IMR-90 (cell line): ENCODE results near the gene GH2. TPM values are rescaled to one million over a fixed set of nuclear protein-coding genes. Genes with fewer than 3 reads are reported as not detected.

Source experiments
- ATAC-seq: fragments of 200-7000 bp; cut with Tn5 transposase; 2 replicates; pipeline ENCODE4 v1.9.1; 2020; ENCODE audit warnings: low read depth, mild to moderate bottlenecking, moderate library complexity
- BruUV-seq: library from RNA; stranded (reverse); fragments of 400-500 nt; replicated peaks from 2 replicates; lab custom pipeline; 2021; lab: Mats Ljungman, UMichigan
- CTCF ChIA-PET: fragments of 300-600 bp; formaldehyde crosslinking; extraction: SDS; loops from one replicate; lab custom pipeline; 2021; ENCODE audit warnings: antibody characterized with exemption; lab: Yijun Ruan, JAX
- POLR2A ChIA-PET: fragments of 300-600 bp; sonication (Branson Sonifier 250); formaldehyde crosslinking; loops from one replicate; lab custom pipeline; 2022; ENCODE audit warnings: antibody characterized with exemption; ENCODE audit not compliant: unreplicated experiment; lab: Charles Lee
- DNase-seq: peaks from one replicate; pipeline ENCODE4 v3.0.0; 2013
- H2AFZ ChIP-seq: replicated peaks from 2 replicates; pipeline ENCODE3; 2013; ENCODE audit warnings: low read length, mild to moderate bottlenecking; ENCODE audit not compliant: poor library complexity
- H2AK5ac ChIP-seq: 2 replicates; pipeline ENCODE4 v1.6.1; 2013; ENCODE audit warnings: low read depth, low read length, inconsistent platforms
- H2AK9ac ChIP-seq: replicated peaks from 2 replicates; pipeline ENCODE3; 2013; ENCODE audit warnings: mild to moderate bottlenecking, low read depth, low read length, moderate library complexity; ENCODE audit not compliant: poor library complexity
- H2BK120ac ChIP-seq: 2 replicates; pipeline ENCODE4 v1.6.1; 2013; ENCODE audit warnings: low read depth, low read length, inconsistent platforms
- H2BK15ac ChIP-seq: 3 replicates; pipeline ENCODE4 v1.6.1; 2013; ENCODE audit warnings: low read depth, low read length, inconsistent platforms
- H2BK20ac ChIP-seq: 2 replicates; pipeline ENCODE4 v1.6.1; 2013; ENCODE audit warnings: low read depth, mild to moderate bottlenecking, inconsistent platforms, low read length, moderate library complexity
- H2BK5ac ChIP-seq: 2 replicates; pipeline ENCODE4 v1.6.1; 2013; ENCODE audit warnings: mild to moderate bottlenecking, low read depth, low read length, inconsistent platforms; ENCODE audit not compliant: poor library complexity, severe bottlenecking
- H3K14ac ChIP-seq: replicated peaks from 2 replicates; pipeline ENCODE4 v1.6.1; 2013; ENCODE audit warnings: low read depth, low read length, inconsistent platforms
- H3K18ac ChIP-seq: 2 replicates; pipeline ENCODE4 v1.6.1; 2013; ENCODE audit warnings: low read depth, low read length, control low read depth
- H3K23ac ChIP-seq: 2 replicates; pipeline ENCODE4 v1.6.1; 2013; ENCODE audit warnings: low read depth, low read length, inconsistent platforms
- H3K27ac ChIP-seq: 2 replicates; pipeline ENCODE4 v1.5.1; 2013; ENCODE audit warnings: mild to moderate bottlenecking, control low read depth, low read length; ENCODE audit not compliant: insufficient read depth
- H3K27me3 ChIP-seq: 2 replicates; pipeline ENCODE4 v1.6.1; 2013; ENCODE audit warnings: low read length; ENCODE audit not compliant: control insufficient read depth, insufficient read depth
- H3K36me3 ChIP-seq: 2 replicates; pipeline ENCODE4 v1.6.1; 2013; ENCODE audit warnings: low read length, mixed read lengths; ENCODE audit not compliant: control insufficient read depth, insufficient read depth
- H3K4ac ChIP-seq: 2 replicates; pipeline ENCODE4 v1.6.1; 2013; ENCODE audit warnings: low read depth, low read length, inconsistent platforms
- H3K4me1 ChIP-seq: 2 replicates; pipeline ENCODE4 v1.6.1; 2013; ENCODE audit warnings: low read length, mixed read lengths; ENCODE audit not compliant: control insufficient read depth, insufficient read depth
- H3K4me2 ChIP-seq: 2 replicates; pipeline ENCODE4 v1.6.1; 2013; ENCODE audit warnings: low read depth, mild to moderate bottlenecking, control low read depth, low read length, moderate library complexity
- H3K4me3 ChIP-seq: 2 replicates; pipeline ENCODE4 v1.5.1; 2013; ENCODE audit warnings: low read depth, mild to moderate bottlenecking, control low read depth, low read length, moderate library complexity; ENCODE audit not compliant: insufficient read depth
- H3K56ac ChIP-seq: 2 replicates; pipeline ENCODE4 v1.6.1; 2013; ENCODE audit warnings: low read length, inconsistent platforms; ENCODE audit not compliant: insufficient read depth; ENCODE audit errors: extremely low read depth
- H3K79me1 ChIP-seq, 2 experiments: 2 replicates each; pipeline ENCODE4 v1.6.1; 2013; ENCODE audit warnings: low read length in 2 of 2, inconsistent platforms in 1 of 2, low read depth in 1 of 2
- H3K9ac ChIP-seq: 2 replicates; pipeline ENCODE4 v1.6.1; 2013; ENCODE audit warnings: low read depth, low read length, control low read depth
- H3K9me1 ChIP-seq: 2 replicates; pipeline ENCODE4 v1.6.1; 2013; ENCODE audit warnings: low read length, inconsistent platforms; ENCODE audit not compliant: insufficient read depth
- H3K9me3 ChIP-seq: 2 replicates; pipeline ENCODE4 v1.6.1; 2013; ENCODE audit warnings: low read length; ENCODE audit not compliant: control insufficient read depth, insufficient read depth
- H4K20me1 ChIP-seq: 2 replicates; pipeline ENCODE4 v1.6.1; 2013; ENCODE audit warnings: low read length, inconsistent platforms; ENCODE audit not compliant: insufficient read depth
- H4K5ac ChIP-seq: 2 replicates; pipeline ENCODE4 v1.6.1; 2013; ENCODE audit warnings: mild to moderate bottlenecking, low read depth, low read length, control low read depth
- H4K8ac ChIP-seq, 2 experiments: 2 replicates each; pipeline ENCODE4 v1.6.1; 2013; ENCODE audit warnings: low read depth in 2 of 2, low read length in 2 of 2, control low read depth in 1 of 2, inconsistent platforms in 1 of 2
- H4K91ac ChIP-seq: 2 replicates; pipeline ENCODE4 v1.6.1; 2013; ENCODE audit warnings: low read depth, low read length, inconsistent platforms; ENCODE audit not compliant: insufficient read depth
- BHLHE40 ChIP-seq: fragments of 150-350 bp; IDR thresholded peaks from 2 replicates; pipeline ENCODE4 v1.6.1; 2016; ENCODE audit warnings: mild to moderate bottlenecking, low read depth, low read length
- MAFK ChIP-seq: IDR thresholded peaks from 2 replicates; pipeline ENCODE4 v1.6.1; 2012; ENCODE audit warnings: low read depth, low read length, improper control_type of control experiment
- NFE2L2 ChIP-seq: fragments of 150-350 bp; IDR thresholded peaks from 2 replicates; pipeline ENCODE4 v1.6.1; 2016; ENCODE audit warnings: low read depth, mild to moderate bottlenecking, low read length
- WGBS, 2 experiments: methylation state at CpG; one replicate each; pipeline versions ENCODE4 v1.1.5 to v1.1.7; 2013; ENCODE audit warnings: missing lambda C conversion rate in 2 of 2; ENCODE audit not compliant: insufficient read length in 1 of 2; ENCODE audit errors: extremely low coverage in 2 of 2; 5-methylcytosine and 5-hydroxymethylcytosine counted together
- dilution Hi-C: fragments of 300-500 bp; cut with HindIII; formaldehyde crosslinking; loops from one replicate; pipeline ENCODE4 v1.14.3; 2018; ENCODE audit warnings: low sequenced_read_pairs; ENCODE audit not compliant: unreplicated experiment
- in situ Hi-C: fragments of 300-500 bp; cut with MboI; formaldehyde crosslinking; loops from 3 replicates; pipeline ENCODE4 v1.14.3; 2019; ENCODE audit warnings: low sequenced_read_pairs, inconsistent platforms, mixed read lengths
- intact Hi-C: fragments of 100-400 bp; cut with micrococcal nuclease; formaldehyde crosslinking; loops from 2 replicates; pipeline ENCODE4 v1.10.0; 2022
- polyA plus RNA-seq, 3 experiments: library from polyadenylated mRNA; depleted of rRNA; stranded (reverse); fragments of >200 nt; gene quantifications; 2 replicates each; pipeline ENCODE4 v1.2.3, GENCODE V29; 2012; ENCODE audit warnings: low replicate concordance in 1 of 3
- total RNA-seq: library from RNA; depleted of rRNA; stranded (reverse); fragments of >200 nt; gene quantifications from 2 replicates; pipeline ENCODE4 v1.2.3, GENCODE V29; 2012

GH2 gene
- total and polyA plus RNA-seq, 2 of the 4 experiments (the other 2 are of a cell fraction) = not detected

- Histone ChIP-seq H3K4me1 (no peaks in the 10 kb centered on the region), H4K20me1 (no peaks in the 10 kb centered on the region), H4K91ac (no peak overlapping the region), H3K36me3 (no peaks in the 10 kb centered on the region), H4K5ac (no peak overlapping the region), H2AK9ac (no peak overlapping the region), H2AK5ac (no peak overlapping the region), H2BK5ac (no peak overlapping the region), H3K4ac (no peak overlapping the region), H2BK20ac (no peak overlapping the region), H3K27ac (no peak overlapping the region), H3K27me3 (peaks cover 21% of the 10 kb centered on the region), H2BK15ac (no peak overlapping the region), H3K9me3 (0 out of 2 replicates have a peak, but pooled peaks cover 1% of the 10 kb centered on the region), H2BK120ac (no peak overlapping the region), H4K8ac (no peak overlapping the region), H3K56ac (no peak overlapping the region), H3K9ac (no peak overlapping the region), H3K79me1 (no peaks in the 10 kb centered on the region), H3K4me3 (no peak overlapping the region), H3K14ac (no peak overlapping the region), H3K9me1 (no peaks in the 10 kb centered on the region), H3K18ac (no peak overlapping the region), H3K4me2 (no peak overlapping the region), H3K23ac (no peak overlapping the region), H2AFZ (no peak overlapping the region)
- POLR2A ChIA-PET = no interaction called here
- DNase-seq (no peak), ATAC-seq (no peak)
- intact Hi-C loops (no loop called here), in situ Hi-C loops (no loop called here), dilution Hi-C loops (no loop called here)
- CTCF ChIA-PET = no interaction called here
- BruUV-seq = no TSS peak
- TF ChIP-seq MAFK (no peak), NFE2L2 (no peak), BHLHE40 (no peak)
- no CpG with 5 or more reads among the region's 2 CpGs for WGBS, 2 experiments
Observed at GRCh38 chr17:63853260-63853659, 28.5 kb downstream of the GH2 start.
